Activated CD4-positive, alpha-beta T cell treated with anti-CD3 and anti-CD28 coated beads, Interleukin-2, Interleukin-6, amounts not matched to agents 100 ng/mL and 50 ng/mL, durations not matched to agents 16 hours and 8 hours (primary cell): ENCODE measurements around the gene NMT2.
A peak's percentile ranks its signal among the peaks of the same experiment; 100 is the strongest.

ENCODE experiments used
- DNase-seq: peaks from one replicate; pipeline ENCODE4 v3.0.0-alpha.2; 2020

Gene NMT2

DNA sequence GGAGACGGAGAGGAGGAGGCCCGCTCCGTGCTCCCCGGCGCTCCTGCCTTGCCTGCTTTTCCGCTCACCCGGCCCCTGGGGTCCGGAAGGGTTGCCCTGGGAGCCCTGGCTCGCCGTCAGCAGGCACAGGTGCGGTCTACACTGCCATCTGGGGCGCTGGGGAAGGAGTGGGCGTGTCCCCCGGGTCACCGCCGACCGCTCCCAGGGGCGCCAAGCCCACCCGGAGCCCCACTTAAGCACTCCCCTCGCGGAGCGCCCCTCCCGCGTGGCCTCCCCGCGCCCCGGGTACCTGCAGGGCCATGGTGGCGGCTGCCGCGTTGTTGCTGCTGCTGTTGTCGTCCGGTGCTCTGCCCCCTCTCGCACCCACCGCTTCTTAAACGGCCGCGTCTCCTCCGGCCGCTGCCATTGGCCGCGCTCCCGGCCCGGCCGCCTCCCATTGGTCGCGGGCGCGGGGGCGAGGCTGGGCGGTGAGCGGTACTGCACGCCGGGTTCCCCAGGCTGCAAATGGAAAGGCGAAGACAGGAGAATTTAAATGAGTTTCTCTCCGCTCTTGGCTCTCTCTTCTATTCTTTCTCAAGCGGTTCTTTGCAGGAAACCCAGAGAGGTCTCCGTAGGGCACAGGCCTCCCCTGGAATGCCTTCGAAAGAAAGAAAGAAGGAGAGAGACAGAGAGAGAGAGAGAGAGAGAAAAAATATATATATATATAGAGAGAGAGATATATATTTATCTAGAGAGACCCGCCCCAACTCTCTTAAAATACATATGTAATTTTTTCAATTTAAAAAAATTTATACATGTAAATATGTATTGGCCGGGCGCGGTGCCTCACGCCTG, 79.8 kb downstream of the NMT2 start, which contains the start of gene ACBD7:
TSS of gene ACBD7 (minus strand) at position 349 of the 834 bp plus-strand sequence. CDS start at position 301, 48 bp downstream.
- peak; percentile 86 for DNase-seq

- DNase-seq, result peak; percentile 12
These were observed 84.0 kb downstream of the NMT2 start for GRCh38 chr10:15084502-15084922.

DNA sequence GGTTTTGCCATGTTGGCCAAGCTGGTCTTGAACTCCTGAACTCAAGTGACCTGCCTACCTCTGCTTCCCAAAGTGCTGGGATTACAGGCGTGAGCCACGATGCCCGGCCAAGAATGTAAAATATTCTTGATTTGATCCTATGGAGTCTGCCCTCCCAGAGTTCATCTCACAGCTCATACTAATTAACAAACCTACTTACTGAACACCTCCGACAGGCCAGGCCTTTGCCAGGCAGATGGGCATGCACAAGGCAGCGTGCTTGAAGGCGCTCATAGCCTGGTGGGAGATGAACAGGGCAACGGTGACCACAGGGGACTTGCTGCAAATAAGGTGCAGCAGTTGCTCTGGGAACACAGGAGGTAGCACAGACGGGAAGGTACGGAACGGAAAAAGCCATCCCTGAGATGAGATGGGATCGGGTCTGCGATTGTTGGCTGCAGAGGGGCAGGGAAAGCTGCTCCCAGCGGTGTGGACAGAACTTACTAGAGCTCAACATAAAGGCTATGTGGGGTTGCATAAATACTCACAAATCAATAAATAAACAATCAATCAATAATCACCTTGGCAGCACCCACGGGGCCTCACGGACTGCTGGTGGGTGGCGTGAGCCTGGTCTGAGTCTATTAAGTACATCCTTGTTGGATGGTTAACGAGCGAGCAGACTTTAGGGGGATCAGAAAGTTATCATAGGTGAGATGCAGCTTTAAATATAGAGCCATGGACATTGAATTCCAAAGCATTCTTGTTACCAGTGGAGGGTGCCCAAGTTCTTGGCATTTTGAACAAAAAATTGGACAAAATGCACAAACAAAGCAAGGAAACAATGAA, 84.6 kb downstream of the NMT2 start:
- DNase-seq, result no peak

GRCh38 chr10:15075421-15075820, 93.1 kb downstream of the NMT2 start:
- DNase-seq, result no peak

GRCh38 chr10:15072358-15072757, 96.1 kb downstream of the NMT2 start:
- DNase-seq, result no peak

DNA sequence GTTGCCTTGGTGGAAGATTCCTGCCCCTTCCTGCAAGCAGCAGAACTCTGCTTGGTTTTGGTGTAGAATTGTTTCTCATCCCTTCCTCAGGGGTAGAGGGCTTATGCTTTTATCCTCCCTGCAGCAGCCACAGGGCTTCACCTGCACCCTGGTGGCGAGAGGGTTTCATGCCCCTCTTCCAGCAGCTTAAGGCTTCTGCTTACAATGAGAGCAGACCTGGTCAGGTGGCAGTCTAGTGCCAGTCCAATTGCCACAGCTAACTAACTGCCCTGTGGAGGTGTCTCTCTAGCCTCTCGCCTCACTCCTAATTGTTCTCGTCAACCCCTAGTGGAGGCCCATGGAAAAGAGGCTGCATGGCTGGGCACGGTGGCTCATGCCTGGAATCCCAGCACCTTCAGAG, 99.3 kb downstream of the NMT2 start:
- no peak for DNase-seq

DNA sequence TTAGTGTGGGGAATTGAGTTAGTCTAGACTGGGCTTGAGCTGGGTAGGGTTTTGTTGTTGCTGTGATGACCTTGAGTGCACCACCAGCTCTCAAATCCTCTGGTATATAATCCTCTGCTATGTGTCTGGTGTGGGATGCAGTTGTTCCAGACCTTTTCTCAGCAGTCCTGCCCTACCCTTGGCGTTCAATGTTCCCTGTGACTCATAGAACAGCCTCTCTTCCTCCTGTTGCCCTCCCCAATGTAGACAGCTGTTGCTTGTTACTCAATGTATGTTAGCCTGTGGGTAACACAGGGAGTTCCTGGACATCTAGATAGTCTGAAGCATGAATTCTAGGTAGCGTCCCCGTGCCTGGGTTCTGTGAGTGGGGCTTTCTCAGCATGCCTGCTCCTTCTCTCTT, 99.7 kb downstream of the NMT2 start:
- no peak for DNase-seq

- no peak for DNase-seq
These were observed 101.3 kb downstream of the NMT2 start for GRCh38 chr10:15067154-15067553.

DNA sequence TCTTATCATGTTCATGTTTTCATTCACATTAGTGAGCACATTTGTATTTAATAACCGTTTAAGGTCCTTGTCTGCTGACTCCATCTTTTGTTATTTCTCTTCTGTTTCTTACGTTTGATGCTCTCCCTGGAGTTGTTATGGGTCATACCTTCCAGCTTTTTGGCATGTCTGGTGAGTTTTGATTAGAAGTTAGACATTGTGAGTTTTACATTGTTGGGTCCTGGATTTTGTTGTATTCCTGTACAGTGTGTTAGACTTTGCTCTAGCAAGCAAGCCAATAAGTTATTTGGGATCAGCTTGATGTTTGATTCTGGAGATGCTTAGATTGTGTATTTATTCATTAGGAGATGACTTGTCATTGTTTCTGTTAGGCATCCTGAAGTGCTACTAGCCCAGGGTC, 107.9 kb downstream of the NMT2 start:
- no peak for DNase-seq

GRCh38 chr10:15059914-15060313, 108.6 kb downstream of the NMT2 start:
- no peak for DNase-seq

DNA sequence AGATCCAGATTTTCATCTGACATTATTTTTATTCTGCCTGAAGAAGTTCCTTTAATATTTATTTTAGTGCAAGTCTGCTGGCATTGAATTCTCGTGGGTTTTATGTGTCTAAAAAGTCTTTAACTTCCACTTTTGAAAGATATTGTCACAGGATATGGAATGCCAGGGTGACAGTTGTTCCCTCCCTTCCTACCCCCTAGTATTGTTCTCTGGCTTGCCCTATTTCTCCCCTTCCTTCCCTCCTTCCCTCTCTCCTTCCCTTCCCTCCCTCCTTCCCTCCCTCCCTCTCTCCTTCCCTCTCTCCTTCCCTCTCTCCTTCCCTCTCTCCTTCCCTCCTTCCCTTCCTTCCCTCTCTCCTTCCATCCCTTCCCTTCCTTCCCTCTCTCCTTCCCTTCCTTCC, 109.8 kb downstream of the NMT2 start:
- no peak for DNase-seq
